Heart left ventricle (tissue), 16 donors: ENCODE data around the gene INTU. TPM values are rescaled to one million over a fixed set of nuclear protein-coding genes. Genes with fewer than 3 reads are reported as not detected.
"Not testable (repeated sequence)": the region's sequence is repeated elsewhere in the genome, so short reads cannot be mapped to it uniquely, and the experiment has no call there.

ENCODE experiments used
- ATAC-seq, 4 donors: fragments of 200-7000 bp; cut with Tn5 transposase; one replicate each; pipeline ENCODE4 v1.9.1; 2020 to 2022; ENCODE audit warnings: moderate library complexity in 4 of 4, mild to moderate bottlenecking in 3 of 4, moderate number of reproducible peaks in 1 of 4
- DNase-seq, 5 donors: peaks; one replicate each; pipeline ENCODE4 v3.0.0-alpha.2; 2020
- H3K27ac ChIP-seq, 12 donors: fragments of 200-600 bp; sonication (generic) in 4 of 12; one replicate each; pipeline versions ENCODE4 v1.5.0 to v1.8.0; 2016 to 2022; ENCODE audit warnings: mild to moderate bottlenecking in 2 of 12
- H3K27me3 ChIP-seq, 9 donors: fragments of 200-600 bp; sonication (generic) in 2 of 9; one replicate each; pipeline versions ENCODE4 v1.5.1 to v1.8.0; 2016 to 2022; ENCODE audit warnings: mild to moderate bottlenecking in 3 of 9
- H3K36me3 ChIP-seq, 9 donors: fragments of 200-600 bp; sonication (generic) in 2 of 9; one replicate each; pipeline versions ENCODE4 v1.5.0 to v1.8.0; 2018 to 2022; ENCODE audit warnings: mild to moderate bottlenecking in 2 of 9
- H3K4me1 ChIP-seq, 12 donors: fragments of 200-600 bp; sonication (generic) in 4 of 12; one replicate each; pipeline versions ENCODE4 v1.5.0 to v1.8.0; 2016 to 2022; ENCODE audit warnings: mild to moderate bottlenecking in 3 of 12
- H3K4me3 ChIP-seq, 12 donors: fragments of 200-600 bp; sonication (generic) in 4 of 12; one replicate each; pipeline versions ENCODE4 v1.5.0 to v1.8.0; 2017 to 2022; ENCODE audit warnings: mild to moderate bottlenecking in 9 of 12, moderate library complexity in 4 of 12
- H3K9me3 ChIP-seq, 12 donors: fragments of 200-600 bp; sonication (generic) in 4 of 12; one replicate each; pipeline versions ENCODE4 v1.5.0 to v1.8.0; 2016 to 2022; ENCODE audit warnings: mild to moderate bottlenecking in 1 of 12
- CTCF ChIP-seq, 12 donors: fragments of 200-600 bp; sonication (generic) in 4 of 12; IDR thresholded peaks; one replicate each; pipeline versions ENCODE4 v1.5.0 to v1.8.0; 2018 to 2022; ENCODE audit warnings: antibody characterized with exemption in 12 of 12, mild to moderate bottlenecking in 5 of 12
- POLR2A ChIP-seq, 2 donors: fragments of 450-650 bp; IDR thresholded peaks; one replicate each; pipeline ENCODE4 v1.6.1; 2017; ENCODE audit warnings: antibody characterized with exemption in 2 of 2, mild to moderate bottlenecking in 2 of 2, moderate library complexity in 2 of 2
- WGBS, 4 donors: extraction: QIAGEN DNeasy Blood & Tissue Kit in 2 of 4; methylation state at CpG; one replicate each; pipeline versions ENCODE4 v1.1.5 to v1.1.7; 2013 to 2018; 5-methylcytosine and 5-hydroxymethylcytosine counted together
- intact Hi-C, 10 donors: fragments of 100-400 bp; cut with DNase I; formaldehyde crosslinking; loops; one replicate each; pipeline versions ENCODE4 v1.11.1 to v1.14.2; 2022
- long read RNA-seq, 3 donors: library from polyadenylated mRNA; unstranded; transcript quantifications; one replicate each; pipeline ENCODE4 v2.0.0, GENCODE V29; 2020 to 2021
- polyA plus RNA-seq, 2 donors: library from polyadenylated mRNA; stranded (reverse); fragments of 200-250 nt; gene quantifications; one replicate each; pipeline ENCODE4 v1.2.3, GENCODE V29; 2013
- total RNA-seq, 9 donors: library from RNA; depleted of rRNA in 2 of 9; stranded (reverse); fragments of >200 nt in 2 of 9; fragmentation: NEBNext Ultra II Directional in 3 of 9; extraction: Animal tissue kit (Norgen Biotek cat#: 25700) in 3 of 9; gene quantifications; one replicate each; pipeline versions ENCODE4 v1.1.0 to v1.2.4, GENCODE V29; 2016 to 2023
- donor health status: ischemic (EF 13 %, LVEDD 7.1; RV severe dilation, severe dysfunction).
- donor health status: healthy with polysubstance abuse.
- donor health status: DM: no; HTN: yes; CAD: no.
- donor health status: DM: no; HTN: no; CAD: no.
- donor health status: ischemic (EF 25% LVEDD 6.9; RV normal size, moderate dysfunction).
- donor health status: ischemic (EF 25% LVEDD 5.7; RV mildly dilated, moderate dysfunction).
- donor health status: healthy.
- donor health status: DM: yes; HTN: yes; CAD: no.
- donor health status: ischemic (EF 35%, LVEDD 5.7; RV mildly dilated, moderate dysfunction).
- donor health status: nonischemic (EF 11% LVEDD 7.7; RV severe dilation, severe dysfunction).
- donor health status: DM: yes; HTN: yes; CAD: no.
- donor health status: PGD.
- donor health status: ischemic (EF 29% LVEDD 5.4; RV normal size, mild dysfunction).
- donor health status: nonischemic (EF 23%, LVEDD 6.1; RV moderate dilation, normal function).

Gene INTU
- total RNA-seq: 1 to 10 TPM; 2.4 to 7.6 (median 4.2) TPM
- 1 to 10 TPM; 1.6 to 3.2 TPM for polyA plus RNA-seq
- long read RNA-seq, donor 1: 0 reads
- long read RNA-seq, donor 2, partial matches to known transcripts: 2 of 3 reads
- long read RNA-seq, donor 2, other reads (novel, unspliced or antisense): 1 of 3 reads
- long read RNA-seq, donor 3: 0 reads

GRCh38 chr4:127632420-127633403 lies at the start of gene INTU:
Gene INTU, plus strand, starts transcription at chr4:127632957. Its CDS starts 78 bp downstream, at chr4:127633035.
- ATAC-seq (peak; percentile 99 to 100 (median 100)), DNase-seq (peak; percentile 92 to 97 (median 94))
- 1 to 3% (median 1%) methylated on average over 38 of the region's 38 CpGs for WGBS, 4 donors
- Histone ChIP-seq H3K27ac (peak within 1 kb of the TSS in 8 of 12 donors; percentile 15 to 71 (median 49)), H3K27me3 (no peaks in the 10 kb centered on the region), H3K4me3 (peak within 1 kb of the TSS; percentile 54 to 80 (median 72)), H3K9me3 (no peaks in the 10 kb centered on the region), H3K4me1 (peaks cover 0 to 18% (median 6%) of the 10 kb centered on the region in 12 donors), H3K36me3 (no peaks in the 10 kb centered on the region)
- no peak for TF ChIP-seq CTCF (IDR thresholded peaks at IDR 0.05)
- intact Hi-C loops: no loop called here

- WGBS, 4 donors: 78 to 91% (median 85%) methylated on average over 4 of the region's 4 CpGs
Measured at GRCh38 chr4:127586496-127586895, 46.3 kb upstream of the INTU start.

GRCh38 chr4:127586922-127587571 lies 45.7 kb upstream of the INTU start:
- no peak for DNase-seq
- WGBS, 4 donors: 0 to 2% (median 0%) methylated on average over 1 of the region's 1 CpG
- H3K36me3 ChIP-seq: no peaks in the 10 kb centered on the region
- H3K4me3 ChIP-seq: no peak overlapping the region
- ATAC-seq: peak in 2 of 4 donors; percentile 42 to 53
- peaks cover 0 to 3% (median 0%) of the 10 kb centered on the region in 9 donors for H3K27me3 ChIP-seq
- H3K9me3 ChIP-seq: no peaks in the 10 kb centered on the region
- TF ChIP-seq POLR2A (IDR thresholded peaks at IDR 0.05): no peak
- TF ChIP-seq CTCF (IDR thresholded peaks at IDR 0.05): peak; percentile 41 to 65 (median 58)
- no peak overlapping the region for H3K27ac ChIP-seq
- intact Hi-C loops: no loop called here
- H3K4me1 ChIP-seq: no peaks in the 10 kb centered on the region

More at GRCh38 chr4:127586496-127586895, 46.3 kb upstream of the INTU start:
- H3K4me3 ChIP-seq, intact Hi-C loops, DNase-seq, H3K4me1 ChIP-seq, ATAC-seq, H3K36me3 ChIP-seq, H3K27me3 ChIP-seq, H3K27ac ChIP-seq, H3K9me3 ChIP-seq: not testable (repeated sequence)

- intact Hi-C loops, H3K4me1 ChIP-seq, H3K27me3 ChIP-seq, H3K36me3 ChIP-seq, H3K9me3 ChIP-seq, H3K27ac ChIP-seq, H3K4me3 ChIP-seq, DNase-seq, ATAC-seq: not testable (repeated sequence)
- WGBS, 4 donors: 86 to 90% (median 89%) methylated on average over 8 to 11 of the region's 12 CpGs
Measured at GRCh38 chr4:127589153-127589552, 43.6 kb upstream of the INTU start.

GRCh38 chr4:127598656-127599055 lies 34.1 kb upstream of the INTU start:
- no peak for TF ChIP-seq CTCF (IDR thresholded peaks at IDR 0.05)
- no peak for TF ChIP-seq POLR2A (IDR thresholded peaks at IDR 0.05)
- Histone ChIP-seq H3K27me3 (no peaks in the 10 kb centered on the region), H3K36me3 (no peaks in the 10 kb centered on the region), H3K27ac (no peak overlapping the region), H3K4me1 (no peaks in the 10 kb centered on the region), H3K9me3 (peaks cover 0 to 6% (median 0%) of the 10 kb centered on the region in 12 donors), H3K4me3 (no peak overlapping the region)
- intact Hi-C loops: no loop called here
- no peak for ATAC-seq
- DNase-seq: no peak
